Astrocyte of the spinal cord (primary cell): ENCODE measurements around the gene ACP3.

ENCODE experiments used
- DNase-seq: peaks from one replicate; pipeline ENCODE4 v3.0.0; 2011; ENCODE audit warnings: low read depth, low spot score
- H3K4me3 ChIP-seq: 2 replicates; pipeline ENCODE4 v1.5.1; 2011; ENCODE audit warnings: low read depth, mild to moderate bottlenecking, low read length, moderate library complexity
- CTCF ChIP-seq: IDR thresholded peaks from 2 replicates; pipeline ENCODE4 v1.5.1; 2012; ENCODE audit warnings: low read depth, mild to moderate bottlenecking, low read length, inconsistent platforms
- in situ Hi-C: cut with HindIII; loops from 2 replicates; pipeline ENCODE4 v1.10.0; 2017; ENCODE audit warnings: low sequenced_read_pairs

The ACP3 gene

DNA sequence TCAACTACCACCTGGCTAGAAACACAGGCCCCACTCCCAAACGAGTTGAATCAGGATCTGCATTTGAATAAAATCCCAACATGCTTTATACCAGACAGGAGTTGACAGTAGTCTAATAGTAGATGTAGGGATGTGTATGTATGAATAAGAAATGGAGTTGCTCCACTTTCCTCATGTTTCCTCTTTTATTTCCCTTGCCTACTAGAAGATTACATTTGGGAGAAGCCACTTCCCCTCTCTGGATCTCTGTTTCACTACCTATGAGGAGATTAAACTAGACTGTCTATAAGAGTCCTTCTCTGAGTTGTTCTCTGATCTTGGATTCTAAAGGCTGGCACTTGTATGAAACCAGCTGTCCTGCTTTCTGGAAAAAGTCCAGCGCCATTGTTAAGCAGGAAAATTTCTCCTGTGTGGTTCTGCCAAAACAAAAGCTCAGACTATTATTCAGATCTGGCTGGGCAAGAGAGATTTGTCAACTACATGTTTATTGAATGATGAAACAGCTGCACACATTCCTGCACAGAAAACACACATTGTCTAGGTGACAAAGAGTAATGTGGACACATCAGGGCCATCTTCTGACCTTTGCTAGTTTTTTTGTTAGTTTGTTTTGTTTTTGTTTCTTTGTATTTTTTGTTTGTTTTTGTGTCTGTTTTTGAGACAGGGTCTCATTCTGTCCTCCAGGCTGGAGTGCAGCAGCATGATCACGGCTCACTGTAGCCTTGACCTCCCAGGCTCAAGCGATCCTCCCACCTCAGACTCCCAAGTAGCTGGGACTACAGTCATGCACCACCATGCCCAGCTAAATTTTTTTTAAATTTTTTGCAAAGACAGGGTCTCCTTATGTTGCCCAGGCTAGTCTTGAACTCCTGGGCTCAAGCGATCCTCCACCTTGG is 29.9 kb downstream of the ACP3 start:
- DNase-seq: peak; percentile 49
- H3K4me3 ChIP-seq: no peak overlapping the region
- in situ Hi-C loops: no loop called here
- no peak for TF ChIP-seq CTCF

DNA sequence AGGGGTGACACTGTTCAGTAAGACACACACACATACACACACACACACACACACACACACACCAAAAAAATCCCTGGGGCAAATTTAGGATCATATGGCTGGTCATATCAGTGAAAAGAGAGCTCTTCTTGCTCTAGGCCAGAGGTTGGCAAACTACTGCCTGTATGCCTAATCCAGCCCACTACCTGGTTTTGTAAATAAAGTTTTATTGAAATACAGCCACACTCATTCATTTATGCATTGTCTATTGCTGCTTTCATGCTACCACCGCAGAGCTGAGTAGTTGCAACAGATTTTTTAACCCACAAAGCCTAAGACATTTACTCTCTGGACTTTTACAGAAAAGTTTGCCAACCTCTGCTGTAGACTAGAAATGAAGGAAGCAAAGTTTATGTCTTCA is 30.6 kb downstream of the ACP3 start:
- no peak for TF ChIP-seq CTCF
- H3K4me3 ChIP-seq: no peak overlapping the region
- in situ Hi-C loops: no loop called here
- DNase-seq: no peak

- DNase-seq: no peak
- no peak for TF ChIP-seq CTCF
- H3K4me3 ChIP-seq: no peak overlapping the region
- in situ Hi-C loops: no loop called here
Observed at GRCh38 chr3:132348531-132348930, 31.3 kb downstream of the ACP3 start.

GRCh38 chr3:132350814-132351213 is 33.6 kb downstream of the ACP3 start:
- TF ChIP-seq CTCF: no peak
- DNase-seq: no peak
- in situ Hi-C loops: no loop called here
- H3K4me3 ChIP-seq: no peak overlapping the region

DNA sequence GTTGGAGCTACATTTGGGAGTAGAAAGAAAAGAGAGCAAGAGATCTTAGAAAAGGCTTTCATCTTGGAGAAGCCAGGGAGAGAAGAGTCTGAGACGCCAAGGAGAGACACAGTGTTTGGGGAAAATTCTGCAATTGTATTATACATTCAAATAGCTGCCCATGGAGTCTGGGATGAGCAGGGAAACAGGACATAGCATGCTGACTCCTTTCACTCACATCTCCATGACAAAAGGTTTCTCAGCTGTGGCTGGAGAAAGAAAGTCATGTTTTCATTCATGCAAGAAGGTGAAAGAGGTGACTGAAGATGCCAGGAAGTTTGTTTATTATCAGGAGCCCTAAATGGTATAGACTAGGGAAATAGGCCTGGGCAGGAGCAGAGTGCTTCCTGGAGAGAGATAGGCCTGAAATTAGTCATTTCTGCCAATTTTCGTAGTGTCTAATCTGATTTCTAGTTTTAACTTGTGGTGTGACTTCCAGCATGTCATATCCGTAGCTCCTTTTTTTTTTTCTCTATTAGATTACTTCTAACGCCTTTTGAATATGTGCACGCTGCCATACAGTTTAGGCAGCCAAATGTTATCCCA is 34.1 kb downstream of the ACP3 start:
- TF ChIP-seq CTCF: no peak
- in situ Hi-C loops: no loop called here

GRCh38 chr3:132352556-132353143 is 35.4 kb downstream of the ACP3 start:
- in situ Hi-C loops: no loop called here
- TF ChIP-seq CTCF: peak; percentile 91

More for the DNA sequence above, 34.1 kb downstream of the ACP3 start:
- no peak overlapping the region for H3K4me3 ChIP-seq
- no peak for DNase-seq

More at GRCh38 chr3:132352556-132353143, 35.4 kb downstream of the ACP3 start:
- H3K4me3 ChIP-seq: no peak overlapping the region
- DNase-seq: peak; percentile 68
